GM19397 (cell line): ENCODE measurements around the gene CCNYL1.

ENCODE experiments used
- ATAC-seq: cut with Tn5 transposase; IDR thresholded peaks from one replicate; pipeline ENCODE4 v1.9.1; 2021; ENCODE audit warnings: mild to moderate bottlenecking, moderate library complexity; ENCODE audit not compliant: unreplicated experiment

Gene CCNYL1

GRCh38 chr2:207787017-207787416 lies 75.6 kb downstream of the CCNYL1 start:
- ATAC-seq, result no peak

GRCh38 chr2:207787800-207788199 lies 76.4 kb downstream of the CCNYL1 start:
- ATAC-seq, result no peak

GRCh38 chr2:207790898-207791297 lies 79.5 kb downstream of the CCNYL1 start:
- ATAC-seq, result no peak

- ATAC-seq, result no peak
Observed at GRCh38 chr2:207791579-207792243, 80.3 kb downstream of the CCNYL1 start.

GRCh38 chr2:207792244-207792785 lies 80.9 kb downstream of the CCNYL1 start:
- no peak for ATAC-seq

GRCh38 chr2:207796585-207797350 lies 85.3 kb downstream of the CCNYL1 start:
- no peak for ATAC-seq

- ATAC-seq, result no peak
Observed at GRCh38 chr2:207801259-207801658, 89.8 kb downstream of the CCNYL1 start.

GRCh38 chr2:207802650-207803049 lies 91.2 kb downstream of the CCNYL1 start:
- no peak for ATAC-seq
